Coronary artery (tissue), 2 donors: Measurements from ENCODE around the gene EEFSEC.

Source experiments
- DNase-seq: peaks from one replicate; pipeline ENCODE4 v3.0.0-alpha.2; 2017; ENCODE audit warnings: low spot score
- H3K27ac ChIP-seq, 2 donors: fragments of 200-600 bp; sonication (generic); one replicate each; pipeline ENCODE4 v1.5.1; 2016 to 2019
- H3K4me3 ChIP-seq: fragments of 200-600 bp; sonication (generic); 2 replicates; pipeline ENCODE4 v1.5.1; 2016; ENCODE audit warnings: mild to moderate bottlenecking, moderate library complexity
- CTCF ChIP-seq: fragments of 200-600 bp; sonication (generic); IDR thresholded peaks from one replicate; pipeline ENCODE4 v1.5.1; 2019; ENCODE audit warnings: antibody characterized with exemption

The EEFSEC gene

GRCh38 chr3:128313935-128314334, 160.7 kb downstream of the EEFSEC start:
- no peak for TF ChIP-seq CTCF
- DNase-seq: no peak
- H3K4me3 ChIP-seq: no peak overlapping the region
- no peak overlapping the region for H3K27ac ChIP-seq

GRCh38 chr3:128315313-128315712, 162.0 kb downstream of the EEFSEC start:
- no peak overlapping the region for H3K4me3 ChIP-seq
- DNase-seq: peak; percentile 38
- no peak for TF ChIP-seq CTCF
- H3K27ac ChIP-seq: no peak overlapping the region

GRCh38 chr3:128316481-128316891, 163.2 kb downstream of the EEFSEC start:
- no peak overlapping the region for H3K4me3 ChIP-seq
- peak; percentile 47 for DNase-seq
- no peak for TF ChIP-seq CTCF
- no peak overlapping the region for H3K27ac ChIP-seq

GRCh38 chr3:128317101-128317697, 163.9 kb downstream of the EEFSEC start:
- DNase-seq: peak; percentile 54
- Histone ChIP-seq H3K4me3 (no peak overlapping the region), H3K27ac (no peak overlapping the region)
- TF ChIP-seq CTCF: no peak

- H3K27ac ChIP-seq: no peak overlapping the region
- no peak for TF ChIP-seq CTCF
- H3K4me3 ChIP-seq: no peak overlapping the region
- DNase-seq: peak; percentile 52
Observed at GRCh38 chr3:128317698-128318231, 164.5 kb downstream of the EEFSEC start.

GRCh38 chr3:128318275-128318941, 165.1 kb downstream of the EEFSEC start:
- peak; percentile 57 for DNase-seq

More at GRCh38 chr3:128318275-128318941, 165.1 kb downstream of the EEFSEC start:
- no peak for TF ChIP-seq CTCF
- no peak overlapping the region for H3K27ac ChIP-seq
- no peak overlapping the region for H3K4me3 ChIP-seq
